Measurements from ENCODE around the gene BRPF1. TPM values are rescaled to one million over a fixed set of nuclear protein-coding genes. Genes with fewer than 3 reads are reported as not detected.

Gene BRPF1
- total and polyA plus RNA-seq, 10 donors, result 5.5 to 31.9 (median 26.6) TPM

DNA sequence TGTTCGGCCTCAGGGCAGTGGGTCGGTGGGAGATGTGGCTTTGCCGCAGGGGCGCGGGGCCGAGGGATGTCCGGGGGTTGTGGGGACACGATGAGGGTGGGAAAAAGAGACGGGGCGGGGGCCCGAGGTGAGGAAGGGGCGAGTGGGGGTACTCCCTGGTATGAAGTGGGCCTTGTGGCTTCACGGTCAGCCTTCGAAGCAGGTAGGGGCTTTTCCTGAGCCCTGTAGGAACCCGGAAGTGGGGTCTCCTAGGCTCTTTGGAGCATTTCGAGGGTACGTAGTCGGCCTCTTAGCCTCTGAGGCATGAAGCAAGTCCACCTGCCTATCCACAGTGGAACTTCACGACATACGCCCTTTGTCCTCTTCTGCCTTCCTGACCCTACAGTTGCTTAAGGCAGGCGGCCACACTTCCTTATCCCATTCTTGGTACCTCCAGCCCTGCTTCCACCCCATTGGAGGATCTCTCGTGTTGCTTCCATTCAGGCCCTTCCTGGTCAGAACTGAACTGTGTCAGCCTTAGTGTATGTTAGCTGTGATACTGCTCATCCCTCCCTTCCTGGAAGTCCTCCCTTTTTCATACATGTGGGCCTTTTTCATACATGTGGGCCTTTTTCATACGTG is 61.7 kb downstream of the BRPF1 start:
- H3K36me3 ChIP-seq, result peaks cover 2 to 72% (median 40%) of the 10 kb centered on the region in 6 donors
- TF ChIP-seq POLR2AphosphoS5 (IDR thresholded peaks at IDR 0.05) (no peak), POLR2A (IDR thresholded peaks at IDR 0.05) (peak in 1 of 3 donors; percentile 64)
- TF ChIP-seq, protein P1, sequence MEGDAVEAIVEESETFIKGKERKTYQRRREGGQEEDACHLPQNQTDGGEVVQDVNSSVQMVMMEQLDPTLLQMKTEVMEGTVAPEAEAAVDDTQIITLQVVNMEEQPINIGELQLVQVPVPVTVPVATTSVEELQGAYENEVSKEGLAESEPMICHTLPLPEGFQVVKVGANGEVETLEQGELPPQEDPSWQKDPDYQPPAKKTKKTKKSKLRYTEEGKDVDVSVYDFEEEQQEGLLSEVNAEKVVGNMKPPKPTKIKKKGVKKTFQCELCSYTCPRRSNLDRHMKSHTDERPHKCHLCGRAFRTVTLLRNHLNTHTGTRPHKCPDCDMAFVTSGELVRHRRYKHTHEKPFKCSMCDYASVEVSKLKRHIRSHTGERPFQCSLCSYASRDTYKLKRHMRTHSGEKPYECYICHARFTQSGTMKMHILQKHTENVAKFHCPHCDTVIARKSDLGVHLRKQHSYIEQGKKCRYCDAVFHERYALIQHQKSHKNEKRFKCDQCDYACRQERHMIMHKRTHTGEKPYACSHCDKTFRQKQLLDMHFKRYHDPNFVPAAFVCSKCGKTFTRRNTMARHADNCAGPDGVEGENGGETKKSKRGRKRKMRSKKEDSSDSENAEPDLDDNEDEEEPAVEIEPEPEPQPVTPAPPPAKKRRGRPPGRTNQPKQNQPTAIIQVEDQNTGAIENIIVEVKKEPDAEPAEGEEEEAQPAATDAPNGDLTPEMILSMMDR (IDR thresholded peaks at IDR 0.05 in 8 of 11, conservative IDR thresholded peaks at IDR 0.05 in 3 of 11), result peak in 1 of 11 experiments; percentile 3
- H3K4me3 ChIP-seq, result peak overlapping the region; percentile 68 to 98 (median 88)
- H3K4me1 ChIP-seq, result peaks cover 34 to 79% (median 64%) of the 10 kb centered on the region in 6 donors
- H3K27me3 ChIP-seq (replicated peaks in 1 of 7), result no peaks in the 10 kb centered on the region
- intact Hi-C loops (cut with DNase I; ENCODE audit: low total_unique reads), result no loop called here
- no peak for DNase-seq
- WGBS, 5 donors, result 1 to 4% (median 2%) methylated on average over 17 to 23 of the region's 23 CpGs
- H3K27ac ChIP-seq, result peak overlapping the region; percentile 96 to 99 (median 98)
- no peaks in the 10 kb centered on the region for H3K9me3 ChIP-seq

DNA sequence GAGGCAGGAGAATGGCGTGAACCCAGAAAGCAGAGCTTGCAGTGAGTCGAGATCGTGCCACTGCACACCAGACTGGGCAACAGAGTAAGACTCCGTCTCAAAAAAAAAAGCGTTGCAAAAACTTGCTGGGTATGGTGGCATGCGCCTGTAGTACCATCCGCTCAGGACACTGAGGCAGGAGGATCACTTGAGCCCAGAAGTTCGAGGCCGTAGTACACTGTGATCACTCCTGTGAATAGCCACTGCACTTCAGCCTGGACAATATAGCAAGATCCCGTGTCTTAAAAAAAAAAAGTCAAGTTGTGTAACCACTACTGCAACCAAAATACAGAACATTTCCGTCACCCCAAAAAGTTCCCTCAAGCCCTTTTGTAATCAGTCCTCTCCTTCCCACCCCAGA is 62.9 kb downstream of the BRPF1 start:
- Histone ChIP-seq H3K4me1 (peaks cover 34 to 87% (median 64%) of the 10 kb centered on the region in 6 donors), H3K36me3 (peaks cover 2 to 72% (median 40%) of the 10 kb centered on the region in 6 donors), H3K9me3 (no peaks in the 10 kb centered on the region), H3K27ac (peak overlapping the region in 7 of 8 donors; percentile 22 to 99 (median 97)), H3K27me3 (replicated peaks in 1 of 7) (no peaks in the 10 kb centered on the region), H3K4me3 (peak overlapping the region in 4 of 8 donors; percentile 68 to 95 (median 82))
- no peak for DNase-seq
- TF ChIP-seq POLR2AphosphoS5 (IDR thresholded peaks at IDR 0.05) (no peak), POLR2A (IDR thresholded peaks at IDR 0.05) (no peak)
- TF ChIP-seq, protein P1 (IDR thresholded peaks at IDR 0.05 in 8 of 11, conservative IDR thresholded peaks at IDR 0.05 in 3 of 11), result no peak
- WGBS, 5 donors, result 85 to 95% (median 89%) methylated on average over 11 of the region's 11 CpGs
- intact Hi-C loops (cut with DNase I; ENCODE audit: low total_unique reads), result no loop called here

DNA sequence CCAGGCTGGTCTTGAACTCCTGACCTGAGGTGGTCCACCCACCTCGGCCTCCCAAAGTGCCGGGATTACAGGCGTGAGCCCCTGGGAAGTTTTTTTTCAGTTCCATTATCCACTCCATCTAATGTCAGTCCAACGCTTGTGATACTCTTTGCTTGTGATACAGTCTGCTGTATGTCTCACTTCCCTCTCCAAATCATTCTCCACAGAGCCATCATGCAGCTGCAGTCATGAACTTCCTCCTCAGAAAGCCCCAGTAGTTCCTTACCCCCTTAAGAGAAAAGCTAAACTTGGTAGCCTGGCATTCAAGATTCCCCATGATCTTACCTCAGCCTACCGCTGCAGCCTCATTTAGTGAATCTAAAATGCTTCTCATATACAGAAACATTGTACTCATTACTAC is 63.7 kb downstream of the BRPF1 start:
- H3K4me1 ChIP-seq, result peaks cover 34 to 87% (median 63%) of the 10 kb centered on the region in 6 donors
- TF ChIP-seq POLR2A (IDR thresholded peaks at IDR 0.05), result no peak
- TF ChIP-seq, protein P1 (IDR thresholded peaks at IDR 0.05 in 8 of 11, conservative IDR thresholded peaks at IDR 0.05 in 3 of 11), result no peak
- peak in 1 of 3 donors; percentile 40 for TF ChIP-seq POLR2AphosphoS5 (IDR thresholded peaks at IDR 0.05)

DNA sequence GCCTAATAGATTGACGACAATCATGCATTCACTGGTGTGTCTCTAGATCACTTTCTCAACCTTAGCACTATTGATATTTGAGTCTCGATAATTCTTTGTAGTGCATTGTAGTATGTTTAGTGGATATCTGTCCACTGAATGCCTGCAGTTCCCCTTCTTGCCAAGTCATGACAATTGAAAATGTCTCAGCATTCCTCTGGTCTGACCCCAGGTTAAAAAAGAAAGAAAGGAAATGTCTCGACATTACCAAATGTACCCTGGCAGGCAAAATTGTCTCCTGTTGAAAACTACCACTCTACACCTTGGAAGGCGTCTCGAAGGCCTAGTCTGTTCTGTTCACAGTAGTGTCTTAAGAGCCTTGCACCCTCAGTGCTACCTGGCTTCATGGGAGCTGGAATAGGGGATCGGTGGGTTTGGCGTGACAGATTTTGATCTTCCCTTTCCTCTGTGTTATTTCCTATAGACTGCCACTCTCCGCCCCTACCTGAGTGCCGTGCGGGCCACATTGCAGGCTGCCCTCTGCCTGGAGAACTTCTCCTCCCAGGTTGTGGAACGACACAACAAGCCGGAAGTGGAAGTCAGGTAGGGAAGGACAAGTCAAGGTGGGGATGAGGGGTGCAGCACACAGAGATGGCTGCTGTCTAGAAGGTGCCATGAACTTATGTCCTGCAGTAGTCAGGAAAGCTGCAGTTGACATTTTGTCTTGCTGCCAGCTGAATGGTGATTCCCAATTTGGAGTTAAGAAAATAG is 65.8 kb downstream of the BRPF1 start:
- peaks cover 15 to 84% (median 60%) of the 10 kb centered on the region in 6 donors for H3K36me3 ChIP-seq
- H3K4me3 ChIP-seq, result no peak overlapping the region
- peak overlapping the region in 1 of 8 donors; percentile 4 for H3K27ac ChIP-seq
- peaks cover 27 to 66% (median 43%) of the 10 kb centered on the region in 6 donors for H3K4me1 ChIP-seq
- 89 to 94% (median 90%) methylated on average over 12 of the region's 12 CpGs for WGBS, 5 donors
- TF ChIP-seq POLR2A (IDR thresholded peaks at IDR 0.05) (no peak), POLR2AphosphoS5 (IDR thresholded peaks at IDR 0.05) (no peak)
- TF ChIP-seq, protein P1 (IDR thresholded peaks at IDR 0.05 in 8 of 11, conservative IDR thresholded peaks at IDR 0.05 in 3 of 11), result no peak
- intact Hi-C loops (cut with DNase I; ENCODE audit: low total_unique reads), result no loop called here
- H3K27me3 ChIP-seq (replicated peaks in 1 of 7), result no peaks in the 10 kb centered on the region
- no peaks in the 10 kb centered on the region for H3K9me3 ChIP-seq
- no peak for DNase-seq

More for the DNA sequence above, 63.7 kb downstream of the BRPF1 start:
- intact Hi-C loops (cut with DNase I; ENCODE audit: low total_unique reads), result no loop called here
- H3K4me3 ChIP-seq, result peak overlapping the region in 2 of 8 donors; percentile 4 to 31
- H3K27ac ChIP-seq, result peak overlapping the region in 7 of 8 donors; percentile 22 to 99 (median 96)
- no peaks in the 10 kb centered on the region for H3K9me3 ChIP-seq
- DNase-seq, result no peak
- WGBS, 5 donors, result 61 to 70% (median 64%) methylated on average over 5 of the region's 5 CpGs
- H3K36me3 ChIP-seq, result peaks cover 9 to 72% (median 41%) of the 10 kb centered on the region in 6 donors
- no peaks in the 10 kb centered on the region for H3K27me3 ChIP-seq (replicated peaks in 1 of 7)

Data from spleen (tissue), 11 donors.